PC-3 (cell line): ENCODE data around the gene SRGAP1. TPM values are rescaled to one million over a fixed set of nuclear protein-coding genes. Genes with fewer than 3 reads are reported as not detected.
A peak's percentile ranks its signal among the peaks of the same experiment; 100 is the strongest.

Experiments used
- ATAC-seq: fragments of 200-7000 bp; cut with Tn5 transposase; 2 replicates; pipeline ENCODE4 v1.9.1; 2020; ENCODE audit warnings: mild to moderate bottlenecking, moderate library complexity
- BruUV-seq: library from RNA; stranded (reverse); fragments of 400-500 nt; replicated peaks from 2 replicates; lab custom pipeline; 2021; lab: Mats Ljungman, UMichigan
- CTCF ChIA-PET: fragments of 300-600 bp; sonication (Branson Sonifier 250); formaldehyde crosslinking; loops from one replicate; lab custom pipeline; 2022; ENCODE audit warnings: antibody characterized with exemption; lab: Charles Lee
- POLR2A ChIA-PET: fragments of 300-600 bp; sonication (Branson Sonifier 250); formaldehyde crosslinking; loops from one replicate; lab custom pipeline; 2022; ENCODE audit warnings: antibody characterized with exemption; ENCODE audit not compliant: unreplicated experiment; lab: Charles Lee
- DNase-seq: peaks from one replicate; pipeline ENCODE4 v3.0.0-alpha.2; 2015
- H2AFZ ChIP-seq: fragments of 300-600 bp; sonication (generic); 2 replicates; pipeline ENCODE4 v1.6.0; 2016; ENCODE audit warnings: antibody characterized with exemption, low read length
- H3F3A ChIP-seq: fragments of 300-600 bp; sonication (generic); one replicate; pipeline ENCODE4 v1.6.0; 2017; ENCODE audit warnings: antibody characterized with exemption, low read length, control low read depth, mild to moderate bottlenecking; ENCODE audit not compliant: unreplicated experiment
- H3K27ac ChIP-seq: fragments of 300-600 bp; sonication (generic); 2 replicates; pipeline ENCODE4 v1.5.1; 2016; ENCODE audit warnings: mild to moderate bottlenecking, low read length
- H3K27me3 ChIP-seq: fragments of 300-600 bp; sonication (generic); 2 replicates; pipeline ENCODE4 v1.6.1; 2016; ENCODE audit warnings: low read length, mixed read lengths
- H3K36me3 ChIP-seq: fragments of 300-600 bp; sonication (generic); 2 replicates; pipeline ENCODE4 v1.6.1; 2016; ENCODE audit warnings: low read depth, mixed run types, low read length, mixed read lengths
- H3K4me1 ChIP-seq: fragments of 300-600 bp; sonication (generic); 2 replicates; pipeline ENCODE4 v1.5.1; 2016; ENCODE audit warnings: low read length; ENCODE audit not compliant: insufficient read depth
- H3K4me2 ChIP-seq: fragments of 300-600 bp; sonication (generic); 2 replicates; pipeline ENCODE4 v1.6.0; 2016; ENCODE audit warnings: low read length
- H3K4me3 ChIP-seq: fragments of 300-600 bp; sonication (generic); 2 replicates; pipeline ENCODE4 v1.5.1; 2016; ENCODE audit warnings: mild to moderate bottlenecking, low read length, mixed read lengths
- H3K79me2 ChIP-seq: fragments of 300-600 bp; sonication (generic); 2 replicates; pipeline ENCODE4 v1.6.1; 2017; ENCODE audit warnings: low read length, mixed read lengths
- H3K9ac ChIP-seq: fragments of 300-600 bp; sonication (generic); 2 replicates; pipeline ENCODE4 v1.6.0; 2016; ENCODE audit warnings: mild to moderate bottlenecking, low read length
- H3K9me2 ChIP-seq: fragments of 300-600 bp; sonication (generic); replicated peaks from 2 replicates; pipeline ENCODE4 v1.6.1; 2016; ENCODE audit warnings: mixed run types, low read length, mixed read lengths
- H3K9me3 ChIP-seq: fragments of 300-600 bp; sonication (generic); 2 replicates; pipeline ENCODE4 v1.6.1; 2016; ENCODE audit warnings: low read length, mixed read lengths
- H4K20me1 ChIP-seq: fragments of 300-600 bp; sonication (generic); 2 replicates; pipeline ENCODE4 v1.6.1; 2016; ENCODE audit warnings: low read length, mixed read lengths
- EZH2 ChIP-seq: fragments of 300-600 bp; sonication (generic); IDR thresholded peaks from one replicate; pipeline ENCODE4 v1.6.1; 2017; ENCODE audit warnings: antibody characterized with exemption, mild to moderate bottlenecking, low read length; ENCODE audit not compliant: unreplicated experiment
- EZH2phosphoT487 ChIP-seq: fragments of 300-600 bp; sonication (generic); IDR thresholded peaks from 2 replicates; pipeline ENCODE4 v1.6.1; 2018; ENCODE audit warnings: mild to moderate bottlenecking, antibody characterized with exemption, low read length, borderline replicate concordance
- intact Hi-C: fragments of 100-400 bp; cut with micrococcal nuclease; formaldehyde crosslinking; loops from 2 replicates; pipeline ENCODE4 v1.9.0; 2023
- total RNA-seq: library from RNA; depleted of rRNA; stranded (reverse); fragments of >200 nt; gene quantifications from 2 replicates; pipeline ENCODE4 v1.2.3, GENCODE V29; 2014
- TF ChIP-seq, protein P1 (sequence below): fragments of 300-600 bp; sonication (generic); conservative IDR thresholded peaks from 2 replicates; pipeline ENCODE4 v1.5.1; 2017; ENCODE audit warnings: antibody characterized with exemption, low read depth, mild to moderate bottlenecking, low read length

The SRGAP1 gene
- total RNA-seq, 1 experiment from 2014 or later: 11.0 TPM

DNA sequence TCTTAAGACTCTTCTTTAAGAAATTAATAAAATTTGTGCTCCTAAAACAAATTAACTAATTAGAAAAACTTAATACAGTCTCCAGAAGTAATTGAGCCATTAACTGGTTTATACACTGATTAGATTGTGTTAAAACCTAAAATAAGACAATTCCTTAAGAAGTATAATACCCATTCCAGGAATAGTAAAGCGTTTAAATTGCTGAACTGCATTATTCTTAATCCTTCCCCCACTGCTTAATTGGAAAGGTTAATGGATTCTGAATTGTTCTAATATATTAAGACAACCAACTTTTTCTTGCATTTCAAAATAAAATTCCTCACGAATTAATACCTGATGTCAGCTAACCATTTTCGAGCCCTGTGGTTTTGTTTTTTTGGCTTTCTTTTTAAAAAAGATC, 249.2 kb downstream of the SRGAP1 start:
- Histone ChIP-seq H3K4me1 (peaks cover 22% of the 10 kb centered on the region), H3F3A (peaks cover 6% of the 10 kb centered on the region), H3K36me3 (peaks cover 15% of the 10 kb centered on the region; the same call in 1 of the 2 replicates), H3K4me3 (no peak overlapping the region), H3K27me3 (no peaks in the 10 kb centered on the region), H3K27ac (no peak overlapping the region), H3K4me2 (no peak overlapping the region), H4K20me1 (no peaks in the 10 kb centered on the region), H3K9me2 (no peaks in the 10 kb centered on the region), H3K9me3 (no peaks in the 10 kb centered on the region), H3K79me2 (no peaks in the 10 kb centered on the region), H3K9ac (no peak overlapping the region), H2AFZ (no peak overlapping the region)
- TF ChIP-seq EZH2phosphoT487 (no peak), EZH2 (no peak)
- TF ChIP-seq, protein P1, sequence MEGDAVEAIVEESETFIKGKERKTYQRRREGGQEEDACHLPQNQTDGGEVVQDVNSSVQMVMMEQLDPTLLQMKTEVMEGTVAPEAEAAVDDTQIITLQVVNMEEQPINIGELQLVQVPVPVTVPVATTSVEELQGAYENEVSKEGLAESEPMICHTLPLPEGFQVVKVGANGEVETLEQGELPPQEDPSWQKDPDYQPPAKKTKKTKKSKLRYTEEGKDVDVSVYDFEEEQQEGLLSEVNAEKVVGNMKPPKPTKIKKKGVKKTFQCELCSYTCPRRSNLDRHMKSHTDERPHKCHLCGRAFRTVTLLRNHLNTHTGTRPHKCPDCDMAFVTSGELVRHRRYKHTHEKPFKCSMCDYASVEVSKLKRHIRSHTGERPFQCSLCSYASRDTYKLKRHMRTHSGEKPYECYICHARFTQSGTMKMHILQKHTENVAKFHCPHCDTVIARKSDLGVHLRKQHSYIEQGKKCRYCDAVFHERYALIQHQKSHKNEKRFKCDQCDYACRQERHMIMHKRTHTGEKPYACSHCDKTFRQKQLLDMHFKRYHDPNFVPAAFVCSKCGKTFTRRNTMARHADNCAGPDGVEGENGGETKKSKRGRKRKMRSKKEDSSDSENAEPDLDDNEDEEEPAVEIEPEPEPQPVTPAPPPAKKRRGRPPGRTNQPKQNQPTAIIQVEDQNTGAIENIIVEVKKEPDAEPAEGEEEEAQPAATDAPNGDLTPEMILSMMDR: no peak
- CTCF ChIA-PET: no interaction called here
- intact Hi-C loops: no loop called here
- POLR2A ChIA-PET: no interaction called here
- ATAC-seq: no peak
- DNase-seq: no peak
- BruUV-seq: no TSS peak

DNA sequence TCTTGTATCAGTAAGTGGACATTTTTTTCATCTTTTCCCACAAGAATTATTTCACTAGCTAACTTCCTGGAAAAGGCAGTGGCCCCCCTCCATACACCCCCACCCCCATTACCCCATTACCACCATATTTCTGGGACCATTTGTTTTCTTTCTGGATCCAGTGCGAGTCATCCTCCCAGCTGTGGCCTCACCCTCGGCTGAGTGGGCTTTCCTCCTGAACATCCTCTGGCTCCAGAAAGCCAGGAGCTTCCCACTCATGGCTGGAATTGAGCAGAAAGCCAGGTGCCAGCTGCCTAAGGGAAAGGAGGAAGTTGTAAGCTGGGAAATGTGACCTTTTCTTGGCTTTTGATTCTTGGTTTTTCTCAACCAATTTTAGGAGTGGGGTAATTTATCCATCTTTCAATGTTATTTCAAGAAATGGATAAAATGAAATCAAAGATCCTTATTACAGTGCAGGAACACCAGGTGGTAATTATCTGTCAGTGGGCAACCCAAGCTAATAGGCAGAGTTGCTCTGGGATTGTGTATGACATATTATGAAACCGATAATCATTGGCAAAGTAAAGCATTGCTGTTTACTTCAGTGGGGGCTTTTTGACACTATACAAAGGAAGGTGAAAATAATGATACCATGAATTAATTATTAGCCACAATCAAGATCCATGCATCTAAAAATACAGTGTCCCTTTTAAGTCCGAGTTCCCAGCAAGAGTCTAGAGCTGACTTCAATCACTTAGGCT, 253.0 kb downstream of the SRGAP1 start:
- no peak overlapping the region for H3K4me3 ChIP-seq
- H2AFZ ChIP-seq: no peak overlapping the region
- no peak for TF ChIP-seq EZH2
- no peak for TF ChIP-seq EZH2phosphoT487
- TF ChIP-seq, protein P1: no peak
- intact Hi-C loops: no loop called here
- BruUV-seq: no TSS peak
- H3K27ac ChIP-seq: no peak overlapping the region
- no peaks in the 10 kb centered on the region for H3K9me3 ChIP-seq
- no peak overlapping the region for H3K4me2 ChIP-seq
- H3K36me3 ChIP-seq: peaks cover 27% of the 10 kb centered on the region; the same call in 1 of the 2 replicates
- peaks cover 10% of the 10 kb centered on the region for H3F3A ChIP-seq
- DNase-seq: no peak
- no peak for ATAC-seq
- H3K79me2 ChIP-seq: no peaks in the 10 kb centered on the region
- H3K9me2 ChIP-seq: no peaks in the 10 kb centered on the region
- no peaks in the 10 kb centered on the region for H3K27me3 ChIP-seq
- no peaks in the 10 kb centered on the region for H4K20me1 ChIP-seq
- H3K9ac ChIP-seq: no peak overlapping the region
- H3K4me1 ChIP-seq: peaks cover 44% of the 10 kb centered on the region
- ChIA-PET CTCF (no interaction called here), POLR2A (interaction anchor here (0.6 kb wide), 1 partner anchor 89 kb away, joined by 8 read pairs; no protein-coding TSS in a partner anchor)

DNA sequence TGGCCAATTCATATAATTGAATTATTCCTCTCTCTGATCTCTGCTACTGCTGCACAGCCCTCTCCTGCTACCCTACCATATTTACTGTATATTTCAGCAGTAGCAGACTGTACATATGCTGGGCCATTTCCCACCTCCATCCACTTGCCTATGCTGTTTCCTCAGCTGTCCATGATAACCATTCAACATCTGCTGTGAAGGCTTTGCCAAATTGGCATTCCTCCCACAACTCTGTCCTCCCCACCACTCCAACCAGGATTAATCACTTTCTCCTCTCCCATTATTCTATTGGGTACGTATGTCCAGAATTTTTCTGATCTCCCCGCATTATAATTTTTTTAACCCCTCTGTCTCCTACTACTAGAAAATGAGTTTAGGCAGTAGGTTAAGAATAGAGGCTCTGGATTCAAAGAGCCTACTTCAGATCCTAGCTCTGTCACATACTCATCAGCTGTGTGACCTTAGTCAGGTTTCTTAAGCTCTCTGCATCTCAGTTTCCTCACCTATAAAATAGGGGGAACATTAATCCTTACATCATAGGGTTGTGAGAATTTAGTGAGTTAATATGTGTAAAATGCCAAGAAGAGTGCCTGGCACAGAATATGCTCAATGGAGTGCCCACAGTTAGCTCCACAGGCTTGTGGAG, 254.3 kb downstream of the SRGAP1 start:
- H3K9ac ChIP-seq: no peak overlapping the region
- H3F3A ChIP-seq: peaks cover 16% of the 10 kb centered on the region
- POLR2A ChIA-PET: interaction anchor here (0.7 kb wide), 1 partner anchor 83 kb away, joined by 3 read pairs; no protein-coding TSS in a partner anchor
- peak overlapping the region; percentile 54 for H3K27ac ChIP-seq
- TF ChIP-seq, protein P1: no peak
- TF ChIP-seq EZH2phosphoT487 (no peak), EZH2 (no peak)
- no peak overlapping the region for H3K4me3 ChIP-seq
- intact Hi-C loops: no loop called here
- no peak overlapping the region for H2AFZ ChIP-seq
- peaks cover 27% of the 10 kb centered on the region; the same call in 1 of the 2 replicates for H3K36me3 ChIP-seq
- DNase-seq (peak; percentile 27), ATAC-seq (no peak)
- no TSS peak for BruUV-seq
- no peaks in the 10 kb centered on the region for H3K79me2 ChIP-seq
- H3K9me3 ChIP-seq: no peaks in the 10 kb centered on the region
- H4K20me1 ChIP-seq: no peaks in the 10 kb centered on the region
- no peaks in the 10 kb centered on the region for H3K27me3 ChIP-seq
- no peaks in the 10 kb centered on the region for H3K9me2 ChIP-seq
- H3K4me2 ChIP-seq: peak overlapping the region; percentile 41
- CTCF ChIA-PET: no interaction called here
- peaks cover 57% of the 10 kb centered on the region for H3K4me1 ChIP-seq
